Measurements from ENCODE around the gene GHITM. TPM values are rescaled to one million over a fixed set of nuclear protein-coding genes. Genes with fewer than 3 reads are reported as not detected.

The GHITM gene
- total RNA-seq, 2 donors from 2014 or later = 318 to 361 TPM

- DNase-seq (peak in 1 of 2 donors; percentile 24), ATAC-seq (no peak)
- intact Hi-C loops (cut with DNase I, micrococcal nuclease) = no loop called here
Measured at GRCh38 chr10:84193846-84194423, 54.6 kb downstream of the GHITM start.

- DNase-seq (peak; percentile 80), ATAC-seq (peak; percentile 40)
- intact Hi-C loops (cut with DNase I, micrococcal nuclease) = no loop called here
Measured at GRCh38 chr10:84194424-84195043, 55.2 kb downstream of the GHITM start, which contains the start of gene CDHR1. CDHR1 (plus strand) TSS chr10:84194537; CDS start chr10:84194761, 224 bp downstream.

- ATAC-seq (peak; percentile 12), DNase-seq (peak in 1 of 2 donors; percentile 28)
- intact Hi-C loops (cut with DNase I, micrococcal nuclease) = no loop called here
Measured at GRCh38 chr10:84195044-84195830, 55.9 kb downstream of the GHITM start.

GRCh38 chr10:84196083-84196482 lies 56.8 kb downstream of the GHITM start:
- DNase-seq = peak; percentile 71 to 77
- ATAC-seq = peak; percentile 56
- intact Hi-C loops (cut with DNase I, micrococcal nuclease) = no loop called here

GRCh38 chr10:84196941-84197340 lies 57.6 kb downstream of the GHITM start:
- no peak for ATAC-seq
- no peak for DNase-seq
- intact Hi-C loops (cut with DNase I, micrococcal nuclease) = no loop called here

- intact Hi-C loops (cut with DNase I, micrococcal nuclease) = no loop called here
- ATAC-seq (no peak), DNase-seq (no peak)
Measured at GRCh38 chr10:84197643-84198042, 58.3 kb downstream of the GHITM start.

- ATAC-seq (peak; percentile 69), DNase-seq (peak; percentile 84 to 85)
- intact Hi-C loops (cut with DNase I, micrococcal nuclease) = no loop called here
Measured at GRCh38 chr10:84198206-84198915, 59.1 kb downstream of the GHITM start.

- intact Hi-C loops (cut with DNase I, micrococcal nuclease) = no loop called here
- DNase-seq (peak; percentile 74 to 84), ATAC-seq (peak; percentile 64)
Measured at GRCh38 chr10:84200537-84201243, 61.4 kb downstream of the GHITM start.

- ATAC-seq (peak; percentile 18), DNase-seq (no peak)
- intact Hi-C loops (cut with DNase I, micrococcal nuclease) = no loop called here
Measured at GRCh38 chr10:84201244-84201606, 61.9 kb downstream of the GHITM start.

- intact Hi-C loops (cut with DNase I, micrococcal nuclease) = no loop called here
- DNase-seq = no peak
- ATAC-seq = no peak
Measured at GRCh38 chr10:84201682-84202081, 62.4 kb downstream of the GHITM start.

- no peak for DNase-seq
- intact Hi-C loops (cut with DNase I, micrococcal nuclease) = no loop called here
- no peak for ATAC-seq
Measured at GRCh38 chr10:84202349-84202748, 63.0 kb downstream of the GHITM start.

Other genes starting within 250 kb of the GHITM start
- gene GPR15LG, start 34.3 kb downstream of the GHITM start, total RNA-seq = 100 to 1,000 TPM; 402 to 621 TPM
- gene CDHR1, start 55.0 kb downstream of the GHITM start, total RNA-seq = 100 to 1,000 TPM in 1 of 2 donors, 10 to 100 TPM in 1; 63.7 to 127 TPM
- gene LRIT2, start 86.0 kb downstream of the GHITM start, total RNA-seq = not detected
- gene LRIT1, start 102.0 kb downstream of the GHITM start, total RNA-seq = not detected
- under 1 TPM in 1 of 2 donors, not detected in 1; 0.39 TPM for gene RGR, start 105.5 kb downstream of the GHITM start, total RNA-seq
- gene CCSER2, start 189.1 kb downstream of the GHITM start, total RNA-seq = 10 to 100 TPM; 39.4 to 51.2 TPM